A549 (cell line): ENCODE results near the gene OR13A1. TPM values are rescaled to one million over a fixed set of nuclear protein-coding genes. Genes with fewer than 3 reads are reported as not detected.
A peak's percentile ranks its signal among the peaks of the same experiment; 100 is the strongest.
"Not testable (repeated sequence)": the region's sequence is repeated elsewhere in the genome, so short reads cannot be mapped to it uniquely, and the experiment has no call there.

ENCODE experiments used
- ATAC-seq, 2 experiments: fragments of 200-7000 bp in 1 of 2; fragments of >200 bp in 1 of 2; cut with Nextera tagmentation in 1 of 2; cut with Tn5 transposase in 1 of 2; 3 replicates each; pipeline versions ENCODE4 v1.8.0 to v1.9.1; 2018 to 2020; ENCODE audit warnings: mild to moderate bottlenecking in 1 of 2, moderate library complexity in 1 of 2
- CTCF ChIA-PET: fragments of 300-600 bp; sonication (Branson Sonifier 250); formaldehyde crosslinking; extraction: SDS; loops from one replicate; lab custom pipeline; 2021; ENCODE audit warnings: antibody characterized with exemption, inconsistent platforms; lab: Yijun Ruan, JAX
- POLR2A ChIA-PET: fragments of 350-600 bp; formaldehyde crosslinking; extraction: SDS; loops from one replicate; lab custom pipeline; 2021; ENCODE audit warnings: antibody characterized with exemption, inconsistent platforms; lab: Yijun Ruan, JAX
- DNase-seq, 2 experiments: peaks; one replicate each; pipeline versions ENCODE4 v3.0.0 to v3.0.0-alpha.2; 2011 to 2016; ENCODE audit warnings: low read depth in 1 of 2, low spot score in 1 of 2
- FAIRE-seq: peaks from 2 replicates; lab custom pipeline; 2011; peaks lifted over from hg19 to GRCh38; lab: Jason Lieb, UNC
- H3K27ac ChIP-seq, 2 experiments: fragments of >200 bp; sonication (Bioruptor Twin); formaldehyde crosslinking; 3 replicates each; pipeline ENCODE4 v1.5.1; 2016 to 2017
- H3K4me1 ChIP-seq: fragments of >200 bp; sonication (Bioruptor Twin); formaldehyde crosslinking; 3 replicates; pipeline ENCODE4 v1.6.1; 2016
- H3K4me2 ChIP-seq: fragments of >200 bp; sonication (Bioruptor Twin); formaldehyde crosslinking; 3 replicates; pipeline ENCODE4 v1.6.1; 2016
- H3K4me3 ChIP-seq: fragments of >200 bp; sonication (Bioruptor Twin); formaldehyde crosslinking; 3 replicates; pipeline ENCODE4 v1.5.1; 2016
- H3K9me3 ChIP-seq: fragments of >200 bp; sonication (Bioruptor Twin); formaldehyde crosslinking; 3 replicates; pipeline ENCODE4 v1.6.1; 2016
- CEBPB ChIP-seq, 2 experiments: fragments of >200 bp in 1 of 2; sonication (Bioruptor Twin) in 1 of 2; formaldehyde crosslinking in 1 of 2; IDR thresholded peaks; 2 replicates each; pipeline ENCODE4 v1.6.1; 2012 to 2016
- EP300 ChIP-seq, 2 experiments: fragments of >200 bp; sonication (Bioruptor Twin); formaldehyde crosslinking; IDR thresholded peaks; 2 replicates in 1 of 2; 3 replicates in 1 of 2; pipeline ENCODE4 v1.6.1; 2016 to 2017
- HOXB13 ChIP-seq: fragments of 250-450 bp; sonication (Bioruptor Pico); IDR thresholded peaks from 2 replicates; pipeline ENCODE4 v1.5.0; 2020; ENCODE audit warnings: low read depth, mild to moderate bottlenecking, moderate library complexity
- HOXB5 ChIP-seq: fragments of 250-450 bp; sonication (Bioruptor Pico); IDR thresholded peaks from 2 replicates; pipeline ENCODE4 v1.5.0; 2020; ENCODE audit warnings: mild to moderate bottlenecking, moderate library complexity
- JUNB ChIP-seq: fragments of >200 bp; sonication (Bioruptor Twin); formaldehyde crosslinking; IDR thresholded peaks from 2 replicates; pipeline ENCODE4 v1.6.1; 2016
- MYC ChIP-seq: IDR thresholded peaks from 2 replicates; pipeline ENCODE4 v1.6.1; 2012; ENCODE audit warnings: mild to moderate bottlenecking, inconsistent platforms, low read length, improper control_type of control experiment, borderline replicate concordance
- RAD21 ChIP-seq, 2 experiments: fragments of >200 bp in 1 of 2; sonication (Bioruptor Twin) in 1 of 2; formaldehyde crosslinking in 1 of 2; IDR thresholded peaks in 1 of 2; conservative IDR thresholded peaks in 1 of 2; 2 replicates in 1 of 2; 3 replicates in 1 of 2; pipeline ENCODE4 v1.6.1; 2012 to 2018; ENCODE audit warnings: inconsistent platforms in 1 of 2
- RARB ChIP-seq: fragments of 250-450 bp; sonication (Bioruptor Pico); IDR thresholded peaks from 2 replicates; pipeline ENCODE4 v1.8.0; 2021; ENCODE audit warnings: mild to moderate bottlenecking, moderate library complexity
- RFX5 ChIP-seq: fragments of 450-650 bp; IDR thresholded peaks from 2 replicates; pipeline ENCODE4 v1.7.1; 2014; ENCODE audit warnings: antibody characterized with exemption, mild to moderate bottlenecking, moderate library complexity
- RNF2 ChIP-seq: fragments of 200-600 bp; sonication (generic); IDR thresholded peaks from 2 replicates; pipeline ENCODE4 v1.6.1; 2016; ENCODE audit warnings: low read depth, mild to moderate bottlenecking, antibody characterized with exemption, moderate library complexity, borderline replicate concordance
- TFCP2L1 ChIP-seq: fragments of 250-450 bp; sonication (Bioruptor Pico); IDR thresholded peaks from 2 replicates; pipeline ENCODE4 v1.5.0; 2021; ENCODE audit warnings: mild to moderate bottlenecking
- ZFP36 ChIP-seq: fragments of 450-650 bp; IDR thresholded peaks from 2 replicates; pipeline ENCODE4 v1.6.1; 2014; ENCODE audit warnings: borderline replicate concordance; ENCODE audit not compliant: partially characterized antibody
- WGBS: methylation state at CpG from one replicate; pipeline ENCODE4 v1.1.6; 2017; ENCODE audit errors: missing lambda C conversion rate; 5-methylcytosine and 5-hydroxymethylcytosine counted together
- polyA minus RNA-seq: library from RNA; depleted of rRNA, polyadenylated mRNA; stranded (reverse); fragments of >200 nt; gene quantifications from 2 replicates; pipeline ENCODE4 v1.2.3, GENCODE V29; 2011; rRNA and poly(A)+ RNA removed
- polyA plus RNA-seq, 4 experiments: library from polyadenylated mRNA; depleted of rRNA in 3 of 4; stranded (reverse); fragments of >200 nt; fragmentation: RNase III in 1 of 4; extraction: RNeasy Plus Mini Kit Qiagen cat#74134 plus additional on column Dnase treatment in 1 of 4; gene quantifications; 2 replicates in 3 of 4; 3 replicates in 1 of 4; pipeline ENCODE4 v1.2.3, GENCODE V29; 2011 to 2017
- TF ChIP-seq, protein P1 (sequence below): fragments of >200 bp; sonication (Bioruptor Twin); formaldehyde crosslinking; IDR thresholded peaks from 3 replicates; pipeline ENCODE4 v1.5.1; 2016
- TF ChIP-seq, protein P2 (sequence below): IDR thresholded peaks from 2 replicates; pipeline ENCODE4 v1.6.1; 2012
- TF ChIP-seq, protein P3 (sequence below): fragments of 200-600 bp; sonication (generic); IDR thresholded peaks from 2 replicates; pipeline ENCODE4 v1.6.1; 2016; ENCODE audit warnings: antibody characterized with exemption, mild to moderate bottlenecking, moderate library complexity
- TF ChIP-seq, protein P4 (sequence below): IDR thresholded peaks from 2 replicates; pipeline ENCODE4 v1.6.1; 2012; ENCODE audit warnings: low read depth, borderline replicate concordance
- TF ChIP-seq, protein P5 (sequence below): fragments of 250-450 bp; sonication (Bioruptor Pico); IDR thresholded peaks from 2 replicates; pipeline ENCODE4 v1.5.0; 2021; ENCODE audit warnings: mild to moderate bottlenecking, moderate library complexity, borderline replicate concordance

The OR13A1 gene, protein sequence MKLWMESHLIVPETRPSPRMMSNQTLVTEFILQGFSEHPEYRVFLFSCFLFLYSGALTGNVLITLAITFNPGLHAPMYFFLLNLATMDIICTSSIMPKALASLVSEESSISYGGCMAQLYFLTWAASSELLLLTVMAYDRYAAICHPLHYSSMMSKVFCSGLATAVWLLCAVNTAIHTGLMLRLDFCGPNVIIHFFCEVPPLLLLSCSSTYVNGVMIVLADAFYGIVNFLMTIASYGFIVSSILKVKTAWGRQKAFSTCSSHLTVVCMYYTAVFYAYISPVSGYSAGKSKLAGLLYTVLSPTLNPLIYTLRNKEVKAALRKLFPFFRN
- 0.04 TPM in 1 of 2 replicates, not detected in the other for polyA plus RNA-seq (2011; rRNA removed)
- polyA plus RNA-seq (2012; cell fraction: cytosol; rRNA removed): not detected in 2 replicates
- polyA plus RNA-seq (2012; cell fraction: nucleus; rRNA removed): 0.05 TPM in 1 of 2 replicates, not detected in the other
- polyA plus RNA-seq (2017; fragmentation: RNase III; extraction: RNeasy Plus Mini Kit Qiagen cat#74134 plus additional on column Dnase treatment): not detected in 3 replicates
- 0.15 TPM in 1 of 2 replicates, not detected in the other for polyA minus RNA-seq

DNA sequence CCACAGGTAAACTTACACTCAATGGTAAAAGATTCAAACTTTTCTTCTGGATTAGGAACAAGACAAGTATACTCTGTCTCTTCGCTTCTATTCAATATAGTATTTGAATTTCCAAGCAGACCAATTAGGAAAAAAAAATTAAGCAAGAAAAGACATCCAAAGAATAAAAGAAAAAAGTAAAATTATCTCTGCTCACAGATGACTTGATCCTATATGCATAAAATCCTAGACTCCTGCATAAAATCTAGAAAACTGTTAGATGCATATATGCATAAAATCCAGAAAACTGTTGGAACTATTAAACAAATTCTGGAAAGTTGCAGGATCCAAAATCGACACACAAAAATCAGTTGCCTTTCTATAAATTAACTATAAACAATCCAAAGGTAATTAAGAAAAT lies at the start of gene OR13A1:
OR13A1 (minus strand) TSS at position 101 of the 400 bp plus-strand sequence. CDS start 11,186 bp downstream, outside the sequence.
- ChIA-PET CTCF (no interaction called here), POLR2A (no interaction called here)
- no peak for ATAC-seq
- H3K4me2 ChIP-seq: no peak within 1 kb of the TSS
- H3K4me1 ChIP-seq: no peaks in the 10 kb centered on the region
- WGBS: 2% methylated on average over 2 of the region's 2 CpGs
- TF ChIP-seq JUNB (no peak), HOXB5 (CRISPR knock-in tag) (no peak), CEBPB (IDR thresholded peaks at IDR 0.05) (no peak)
- TF ChIP-seq, protein P1, sequence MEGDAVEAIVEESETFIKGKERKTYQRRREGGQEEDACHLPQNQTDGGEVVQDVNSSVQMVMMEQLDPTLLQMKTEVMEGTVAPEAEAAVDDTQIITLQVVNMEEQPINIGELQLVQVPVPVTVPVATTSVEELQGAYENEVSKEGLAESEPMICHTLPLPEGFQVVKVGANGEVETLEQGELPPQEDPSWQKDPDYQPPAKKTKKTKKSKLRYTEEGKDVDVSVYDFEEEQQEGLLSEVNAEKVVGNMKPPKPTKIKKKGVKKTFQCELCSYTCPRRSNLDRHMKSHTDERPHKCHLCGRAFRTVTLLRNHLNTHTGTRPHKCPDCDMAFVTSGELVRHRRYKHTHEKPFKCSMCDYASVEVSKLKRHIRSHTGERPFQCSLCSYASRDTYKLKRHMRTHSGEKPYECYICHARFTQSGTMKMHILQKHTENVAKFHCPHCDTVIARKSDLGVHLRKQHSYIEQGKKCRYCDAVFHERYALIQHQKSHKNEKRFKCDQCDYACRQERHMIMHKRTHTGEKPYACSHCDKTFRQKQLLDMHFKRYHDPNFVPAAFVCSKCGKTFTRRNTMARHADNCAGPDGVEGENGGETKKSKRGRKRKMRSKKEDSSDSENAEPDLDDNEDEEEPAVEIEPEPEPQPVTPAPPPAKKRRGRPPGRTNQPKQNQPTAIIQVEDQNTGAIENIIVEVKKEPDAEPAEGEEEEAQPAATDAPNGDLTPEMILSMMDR: no peak
- TF ChIP-seq, all 56 proteins: peak for 0
- DNase-seq (no peak), FAIRE-seq (no peak)
- Histone ChIP-seq H3K27ac (no peak within 1 kb of the TSS), H3K4me3 (no peak within 1 kb of the TSS), H3K9me3 (no peaks in the 10 kb centered on the region)

DNA sequence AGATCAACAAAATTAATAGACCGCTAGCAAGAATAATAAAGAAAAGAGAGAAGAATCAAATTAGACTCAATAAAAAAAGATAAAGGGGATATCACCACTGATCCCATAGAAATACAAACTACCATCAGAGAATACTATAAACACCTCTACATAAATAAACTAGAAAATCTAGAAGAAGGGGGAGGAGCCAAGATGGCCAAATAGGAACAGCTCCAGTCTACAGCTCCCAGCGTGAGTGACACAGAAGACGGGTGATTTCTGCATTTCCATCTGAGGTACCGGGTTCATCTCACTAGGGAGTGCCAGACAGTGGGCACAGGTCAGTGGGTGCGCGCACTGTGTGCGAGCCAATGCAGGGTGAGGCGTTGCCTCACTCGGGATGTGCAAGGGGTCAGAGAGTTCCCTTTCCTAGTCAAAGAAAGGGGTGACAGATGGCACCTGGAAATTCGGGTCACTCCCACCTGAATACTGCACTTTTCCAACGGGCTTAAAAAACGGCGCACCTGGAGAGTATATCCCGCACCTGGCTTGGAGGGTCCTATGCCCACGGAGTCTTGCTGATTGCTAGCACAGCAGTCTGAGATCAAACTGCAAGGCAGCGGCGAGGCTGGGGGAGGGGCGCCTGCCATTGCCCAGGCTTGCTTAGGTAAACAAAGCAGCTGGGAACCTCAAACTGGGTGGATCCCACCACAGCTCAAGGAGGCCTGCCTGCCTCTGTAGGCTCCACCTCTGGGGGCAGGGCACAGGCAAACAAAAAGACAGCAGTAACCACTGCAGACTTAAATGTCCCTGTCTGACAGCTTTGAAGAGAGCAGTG lies 46.8 kb upstream of the OR13A1 start:
- H3K4me3 ChIP-seq, DNase-seq, ATAC-seq, FAIRE-seq, H3K9me3 ChIP-seq, H3K4me1 ChIP-seq, H3K27ac ChIP-seq, POLR2A ChIA-PET: not testable (repeated sequence)
- H3K4me2 ChIP-seq: peak overlapping the region; percentile 39; the same call in 1 of the 3 replicates
- WGBS: 14% methylated on average over 13 of the region's 18 CpGs
- CTCF ChIA-PET: interaction anchor here (1.5 kb wide), 1 partner anchor 12 kb away, joined by 3 read pairs; no protein-coding TSS in a partner anchor

DNA sequence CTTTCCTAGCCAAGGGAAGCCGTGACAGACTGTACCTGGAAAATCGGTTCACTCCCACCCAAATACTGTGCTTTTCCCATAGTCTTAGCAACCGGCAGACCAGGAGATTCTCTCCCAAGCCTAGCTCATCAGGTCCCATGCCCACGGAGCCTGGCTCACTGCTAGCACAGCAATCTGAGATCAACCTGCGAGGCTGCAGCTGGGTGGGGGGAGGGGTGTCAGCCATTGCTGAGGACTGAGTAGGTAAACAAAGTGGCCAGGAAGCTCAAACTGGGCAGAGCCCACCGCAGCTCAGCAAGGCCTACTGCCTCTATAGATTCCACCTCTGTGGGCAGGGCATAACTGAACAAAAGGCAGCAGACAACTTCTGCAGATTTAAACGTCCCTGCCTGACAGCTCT lies 43.6 kb upstream of the OR13A1 start:
- H3K4me2 ChIP-seq, DNase-seq, H3K4me3 ChIP-seq, H3K9me3 ChIP-seq, POLR2A ChIA-PET, H3K4me1 ChIP-seq, FAIRE-seq, ATAC-seq, CTCF ChIA-PET, H3K27ac ChIP-seq: not testable (repeated sequence)
- 13% methylated on average over 5 of the region's 7 CpGs for WGBS

DNA sequence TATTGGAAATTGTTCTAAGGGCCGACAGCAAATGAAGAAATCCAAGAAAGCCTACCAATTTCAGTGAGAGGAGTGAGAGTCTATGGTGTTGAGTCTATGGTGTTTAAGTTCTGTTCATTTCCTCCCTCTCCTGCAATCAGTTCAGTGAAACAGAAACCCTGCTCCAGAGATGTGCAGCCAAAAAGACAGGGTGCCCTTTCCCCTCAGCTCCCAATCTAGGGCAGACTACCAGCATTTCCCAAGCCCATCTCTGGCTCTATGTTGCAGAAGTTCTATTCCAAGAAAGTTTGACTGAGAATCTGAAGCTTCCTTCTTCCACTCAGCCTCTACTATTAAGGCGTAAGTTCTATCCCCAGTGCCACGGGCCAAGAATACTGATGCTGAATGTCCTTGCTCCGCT lies 40.1 kb upstream of the OR13A1 start:
- Histone ChIP-seq H3K4me1 (no peaks in the 10 kb centered on the region), H3K9me3 (no peaks in the 10 kb centered on the region), H3K27ac (no peak overlapping the region), H3K4me3 (no peak overlapping the region), H3K4me2 (no peak overlapping the region)
- POLR2A ChIA-PET: no interaction called here
- DNase-seq: no peak
- FAIRE-seq: no peak
- WGBS: 15% methylated on average over 4 of the region's 4 CpGs
- CTCF ChIA-PET: no interaction called here
- ATAC-seq: no peak; a peak in 1 of 6 replicates
- TF ChIP-seq, protein P2, sequence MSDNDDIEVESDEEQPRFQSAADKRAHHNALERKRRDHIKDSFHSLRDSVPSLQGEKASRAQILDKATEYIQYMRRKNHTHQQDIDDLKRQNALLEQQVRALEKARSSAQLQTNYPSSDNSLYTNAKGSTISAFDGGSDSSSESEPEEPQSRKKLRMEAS: no peak
- TF ChIP-seq RFX5 (no peak), TFCP2L1 (CRISPR knock-in tag) (no peak), MYC (no peak), RAD21 (conservative IDR thresholded peaks at IDR 0.05 in 1 of 2, IDR thresholded peaks at IDR 0.05 in 1 of 2) (no peak), HOXB13 (CRISPR knock-in tag) (no peak), ZFP36 (no peak), EP300 (IDR thresholded peaks at IDR 0.05) (no peak), RNF2 (no peak), RARB (CRISPR knock-in tag) (no peak)
- TF ChIP-seq, protein P3, sequence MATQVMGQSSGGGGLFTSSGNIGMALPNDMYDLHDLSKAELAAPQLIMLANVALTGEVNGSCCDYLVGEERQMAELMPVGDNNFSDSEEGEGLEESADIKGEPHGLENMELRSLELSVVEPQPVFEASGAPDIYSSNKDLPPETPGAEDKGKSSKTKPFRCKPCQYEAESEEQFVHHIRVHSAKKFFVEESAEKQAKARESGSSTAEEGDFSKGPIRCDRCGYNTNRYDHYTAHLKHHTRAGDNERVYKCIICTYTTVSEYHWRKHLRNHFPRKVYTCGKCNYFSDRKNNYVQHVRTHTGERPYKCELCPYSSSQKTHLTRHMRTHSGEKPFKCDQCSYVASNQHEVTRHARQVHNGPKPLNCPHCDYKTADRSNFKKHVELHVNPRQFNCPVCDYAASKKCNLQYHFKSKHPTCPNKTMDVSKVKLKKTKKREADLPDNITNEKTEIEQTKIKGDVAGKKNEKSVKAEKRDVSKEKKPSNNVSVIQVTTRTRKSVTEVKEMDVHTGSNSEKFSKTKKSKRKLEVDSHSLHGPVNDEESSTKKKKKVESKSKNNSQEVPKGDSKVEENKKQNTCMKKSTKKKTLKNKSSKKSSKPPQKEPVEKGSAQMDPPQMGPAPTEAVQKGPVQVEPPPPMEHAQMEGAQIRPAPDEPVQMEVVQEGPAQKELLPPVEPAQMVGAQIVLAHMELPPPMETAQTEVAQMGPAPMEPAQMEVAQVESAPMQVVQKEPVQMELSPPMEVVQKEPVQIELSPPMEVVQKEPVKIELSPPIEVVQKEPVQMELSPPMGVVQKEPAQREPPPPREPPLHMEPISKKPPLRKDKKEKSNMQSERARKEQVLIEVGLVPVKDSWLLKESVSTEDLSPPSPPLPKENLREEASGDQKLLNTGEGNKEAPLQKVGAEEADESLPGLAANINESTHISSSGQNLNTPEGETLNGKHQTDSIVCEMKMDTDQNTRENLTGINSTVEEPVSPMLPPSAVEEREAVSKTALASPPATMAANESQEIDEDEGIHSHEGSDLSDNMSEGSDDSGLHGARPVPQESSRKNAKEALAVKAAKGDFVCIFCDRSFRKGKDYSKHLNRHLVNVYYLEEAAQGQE: no peak
- TF ChIP-seq, protein P4, sequence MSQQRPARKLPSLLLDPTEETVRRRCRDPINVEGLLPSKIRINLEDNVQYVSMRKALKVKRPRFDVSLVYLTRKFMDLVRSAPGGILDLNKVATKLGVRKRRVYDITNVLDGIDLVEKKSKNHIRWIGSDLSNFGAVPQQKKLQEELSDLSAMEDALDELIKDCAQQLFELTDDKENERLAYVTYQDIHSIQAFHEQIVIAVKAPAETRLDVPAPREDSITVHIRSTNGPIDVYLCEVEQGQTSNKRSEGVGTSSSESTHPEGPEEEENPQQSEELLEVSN: no peak
- TF ChIP-seq, protein P5, sequence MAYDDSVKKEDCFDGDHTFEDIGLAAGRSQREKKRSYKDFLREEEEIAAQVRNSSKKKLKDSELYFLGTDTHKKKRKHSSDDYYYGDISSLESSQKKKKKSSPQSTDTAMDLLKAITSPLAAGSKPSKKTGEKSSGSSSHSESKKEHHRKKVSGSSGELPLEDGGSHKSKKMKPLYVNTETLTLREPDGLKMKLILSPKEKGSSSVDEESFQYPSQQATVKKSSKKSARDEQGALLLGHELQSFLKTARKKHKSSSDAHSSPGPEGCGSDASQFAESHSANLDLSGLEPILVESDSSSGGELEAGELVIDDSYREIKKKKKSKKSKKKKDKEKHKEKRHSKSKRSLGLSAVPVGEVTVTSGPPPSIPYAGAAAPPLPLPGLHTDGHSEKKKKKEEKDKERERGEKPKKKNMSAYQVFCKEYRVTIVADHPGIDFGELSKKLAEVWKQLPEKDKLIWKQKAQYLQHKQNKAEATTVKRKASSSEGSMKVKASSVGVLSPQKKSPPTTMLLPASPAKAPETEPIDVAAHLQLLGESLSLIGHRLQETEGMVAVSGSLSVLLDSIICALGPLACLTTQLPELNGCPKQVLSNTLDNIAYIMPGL: no peak
